Trophoblast cell (in vitro differentiated cells and primary cell): ENCODE data around the gene SOCS3.
A peak's percentile ranks its signal among the peaks of the same experiment; 100 is the strongest.

Source experiments
- DNase-seq, 2 donors: peaks; one replicate each; pipeline ENCODE4 v3.0.0-alpha.2; 2016
- H2AFZ ChIP-seq: 2 replicates; pipeline ENCODE4 v1.6.1; 2013; ENCODE audit warnings: low read length, moderate library complexity, mild to moderate bottlenecking; ENCODE audit not compliant: insufficient read depth, poor library complexity
- H2AK5ac ChIP-seq: 2 replicates; pipeline ENCODE4 v1.6.1; 2013; ENCODE audit warnings: mild to moderate bottlenecking, low read length
- H2BK120ac ChIP-seq: 2 replicates; pipeline ENCODE4 v1.6.1; 2013; ENCODE audit warnings: low read length, mild to moderate bottlenecking, moderate library complexity; ENCODE audit not compliant: insufficient read depth, poor library complexity
- H2BK12ac ChIP-seq: 2 replicates; pipeline ENCODE4 v1.6.1; 2013; ENCODE audit warnings: mild to moderate bottlenecking, low read length, moderate library complexity
- H2BK5ac ChIP-seq: 2 replicates; pipeline ENCODE4 v1.6.1; 2013; ENCODE audit warnings: low read length, low read depth, moderate library complexity, mild to moderate bottlenecking; ENCODE audit not compliant: poor library complexity
- H3K14ac ChIP-seq: 2 replicates; pipeline ENCODE4 v1.6.1; 2013; ENCODE audit warnings: mild to moderate bottlenecking, low read length
- H3K18ac ChIP-seq: 2 replicates; pipeline ENCODE4 v1.6.1; 2013; ENCODE audit warnings: mild to moderate bottlenecking, low read length
- H3K23ac ChIP-seq: 2 replicates; pipeline ENCODE4 v1.6.1; 2013; ENCODE audit warnings: low read length
- H3K27ac ChIP-seq: 2 replicates; pipeline ENCODE4 v1.5.1; 2013; ENCODE audit warnings: low read depth, mild to moderate bottlenecking, inconsistent platforms, low read length, moderate library complexity
- H3K27me3 ChIP-seq: 2 replicates; pipeline ENCODE4 v1.6.1; 2013; ENCODE audit warnings: inconsistent platforms, mild to moderate bottlenecking, low read length, moderate library complexity; ENCODE audit not compliant: insufficient read depth
- H3K36me3 ChIP-seq, 2 experiments: 1 replicate in 1 of 2; 2 replicates in 1 of 2; pipeline ENCODE4 v1.6.1; 2013; ENCODE audit warnings: low read length in 2 of 2, mild to moderate bottlenecking in 2 of 2, moderate library complexity in 1 of 2; ENCODE audit not compliant: insufficient read depth in 2 of 2, control insufficient read depth in 1 of 2
- H3K4ac ChIP-seq: 2 replicates; pipeline ENCODE4 v1.6.1; 2013; ENCODE audit warnings: low read depth, mild to moderate bottlenecking, low read length, moderate library complexity
- H3K4me1 ChIP-seq, 2 experiments: 1 replicate in 1 of 2; 2 replicates in 1 of 2; pipeline ENCODE4 v1.6.1; 2013; ENCODE audit warnings: low read length in 2 of 2, mild to moderate bottlenecking in 2 of 2, moderate library complexity in 1 of 2; ENCODE audit not compliant: insufficient read depth in 2 of 2, control insufficient read depth in 1 of 2
- H3K4me2 ChIP-seq: 2 replicates; pipeline ENCODE4 v1.6.1; 2013; ENCODE audit warnings: inconsistent platforms, mild to moderate bottlenecking, low read length, moderate library complexity
- H3K4me3 ChIP-seq: 2 replicates; pipeline ENCODE4 v1.5.1; 2013; ENCODE audit warnings: mild to moderate bottlenecking, low read depth, low read length, inconsistent platforms
- H3K79me1 ChIP-seq: one replicate; pipeline ENCODE4 v1.6.1; 2013; ENCODE audit warnings: low read length
- H3K79me2 ChIP-seq: 2 replicates; pipeline ENCODE4 v1.6.1; 2013; ENCODE audit warnings: low read length, mild to moderate bottlenecking; ENCODE audit not compliant: control insufficient read depth, insufficient read depth, poor library complexity
- H3K9ac ChIP-seq: 2 replicates; pipeline ENCODE4 v1.6.1; 2013; ENCODE audit warnings: mild to moderate bottlenecking, low read length
- H3K9me3 ChIP-seq: 2 replicates; pipeline ENCODE4 v1.6.1; 2013; ENCODE audit warnings: low read depth, mild to moderate bottlenecking, control low read depth, inconsistent platforms, low read length; ENCODE audit not compliant: insufficient read depth
- H4K12ac ChIP-seq: 2 replicates; pipeline ENCODE4 v1.6.1; 2013; ENCODE audit warnings: low read depth, mild to moderate bottlenecking, low read length, moderate library complexity
- H4K8ac ChIP-seq: 2 replicates; pipeline ENCODE4 v1.6.1; 2013; ENCODE audit warnings: low read depth, mild to moderate bottlenecking, low read length, moderate library complexity
- H4K91ac ChIP-seq: one replicate; pipeline ENCODE4 v1.6.1; 2013; ENCODE audit warnings: low read depth, mild to moderate bottlenecking, low read length, moderate library complexity
- WGBS: extraction: QIAGEN DNeasy Blood & Tissue Kit; methylation state at CpG from one replicate; pipeline ENCODE4 v1.1.7; 2013; ENCODE audit warnings: missing lambda C conversion rate; ENCODE audit not compliant: insufficient read length, insufficient coverage; ENCODE audit errors: extremely low coverage; 5-methylcytosine and 5-hydroxymethylcytosine counted together

The SOCS3 gene

DNA sequence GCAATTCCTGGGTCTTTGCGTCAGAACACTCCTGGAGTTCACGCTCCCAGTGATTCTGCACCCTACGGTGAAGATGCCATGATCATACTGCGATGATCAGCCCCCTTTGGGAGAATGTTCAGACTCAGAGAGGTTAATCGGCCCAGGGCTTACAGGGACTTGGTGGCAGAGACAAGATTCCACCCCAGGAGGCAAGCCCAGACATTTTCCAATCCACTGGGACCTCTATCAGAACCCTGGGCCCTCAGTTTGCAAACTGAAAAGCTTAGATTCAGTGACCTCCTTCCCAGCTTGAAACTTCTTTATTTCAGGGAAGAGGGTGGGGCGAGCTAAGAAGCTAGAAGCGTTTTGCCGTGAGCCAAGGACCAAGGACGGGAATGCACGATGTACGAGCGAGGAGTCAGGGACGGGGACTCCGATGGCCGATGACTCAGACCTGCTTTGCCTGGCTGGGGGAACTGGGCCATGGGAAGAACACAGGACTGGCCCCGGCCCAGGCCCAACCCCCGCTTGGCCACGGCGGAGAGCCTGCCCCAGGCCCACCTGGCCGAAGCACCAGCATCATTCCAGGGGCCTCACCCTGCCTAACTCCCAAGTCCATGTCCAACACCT is 34.7 kb downstream of the SOCS3 start:
- H3K4me2 ChIP-seq, result no peak overlapping the region
- no peak overlapping the region for H3K4me3 ChIP-seq
- H4K12ac ChIP-seq, result no peak overlapping the region
- H2BK5ac ChIP-seq, result no peak overlapping the region
- peak overlapping the region; percentile 6 for H2BK12ac ChIP-seq
- peaks cover 18 to 19% of the 10 kb centered on the region in 2 experiments for H3K4me1 ChIP-seq
- no peaks in the 10 kb centered on the region for H3K79me1 ChIP-seq
- peak overlapping the region; percentile 7 for H3K18ac ChIP-seq
- no peak overlapping the region for H2BK120ac ChIP-seq
- no peak overlapping the region for H4K8ac ChIP-seq
- DNase-seq, result peak; percentile 80 to 87
- no peak overlapping the region for H2AFZ ChIP-seq
- no peaks in the 10 kb centered on the region for H3K27me3 ChIP-seq
- H3K23ac ChIP-seq, result no peak overlapping the region
- no peak overlapping the region for H2AK5ac ChIP-seq
- no peak overlapping the region for H3K27ac ChIP-seq
- H3K36me3 ChIP-seq, result no peaks in the 10 kb centered on the region
- H4K91ac ChIP-seq, result no peak overlapping the region
- H3K14ac ChIP-seq, result no peak overlapping the region
- H3K4ac ChIP-seq, result no peak overlapping the region
- H3K9me3 ChIP-seq, result no peaks in the 10 kb centered on the region
- H3K9ac ChIP-seq, result no peak overlapping the region
- WGBS, result no CpG with 5 or more reads among the region's 20 CpGs
- no peaks in the 10 kb centered on the region for H3K79me2 ChIP-seq

DNA sequence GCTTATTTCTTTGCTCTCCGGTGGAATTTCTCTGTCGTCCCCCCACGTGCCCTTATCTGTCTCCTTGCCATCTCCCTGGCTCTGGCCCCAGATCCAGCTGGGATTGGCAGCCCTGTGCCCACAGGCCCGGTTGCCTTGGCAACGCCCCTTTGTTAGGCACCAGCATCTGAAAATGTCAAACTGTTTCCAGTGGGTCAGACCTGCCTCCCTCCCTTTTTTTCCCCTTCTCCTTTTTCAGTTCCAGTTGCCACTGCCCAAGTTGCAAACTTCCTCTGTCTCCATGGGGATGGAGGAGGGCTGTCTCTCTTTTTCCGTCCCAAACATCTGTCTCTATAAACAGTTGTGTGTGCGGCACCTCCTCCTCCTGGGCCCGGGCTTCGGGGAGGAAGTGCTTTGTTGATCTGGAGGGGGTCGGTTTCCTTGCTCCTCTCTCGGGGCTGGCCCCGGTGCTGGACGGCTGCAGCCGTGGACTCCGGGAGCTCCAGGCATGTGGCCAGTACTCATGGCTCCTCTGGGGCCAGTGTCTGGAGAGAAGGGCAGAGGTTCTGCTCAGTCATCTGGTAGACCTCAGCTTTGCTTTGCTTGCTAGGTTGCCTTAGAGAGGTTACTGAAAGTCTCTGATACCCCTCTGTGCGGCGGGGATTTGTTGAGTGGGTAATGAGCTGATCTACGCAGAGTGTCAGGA is 35.3 kb downstream of the SOCS3 start:
- no CpG with 5 or more reads among the region's 18 CpGs for WGBS
- no peak overlapping the region for H3K23ac ChIP-seq
- no peak overlapping the region for H3K14ac ChIP-seq
- H4K12ac ChIP-seq, result no peak overlapping the region
- no peak overlapping the region for H2BK5ac ChIP-seq
- no peak overlapping the region for H2AK5ac ChIP-seq
- peaks cover 18 to 19% of the 10 kb centered on the region in 2 experiments for H3K4me1 ChIP-seq
- H3K4me3 ChIP-seq, result no peak overlapping the region
- DNase-seq, result peak in 1 of 2 donors; percentile 48
- peak overlapping the region; percentile 7 for H3K18ac ChIP-seq
- H3K79me1 ChIP-seq, result no peaks in the 10 kb centered on the region
- no peak overlapping the region for H3K27ac ChIP-seq
- H2BK12ac ChIP-seq, result peak overlapping the region; percentile 6
- no peak overlapping the region for H3K4me2 ChIP-seq
- no peak overlapping the region for H4K91ac ChIP-seq
- no peaks in the 10 kb centered on the region for H3K27me3 ChIP-seq
- H3K79me2 ChIP-seq, result no peaks in the 10 kb centered on the region
- H2AFZ ChIP-seq, result no peak overlapping the region
- H3K4ac ChIP-seq, result no peak overlapping the region
- H3K9ac ChIP-seq, result no peak overlapping the region
- no peak overlapping the region for H4K8ac ChIP-seq
- no peak overlapping the region for H2BK120ac ChIP-seq
- H3K9me3 ChIP-seq, result no peaks in the 10 kb centered on the region
- H3K36me3 ChIP-seq, result no peaks in the 10 kb centered on the region

DNA sequence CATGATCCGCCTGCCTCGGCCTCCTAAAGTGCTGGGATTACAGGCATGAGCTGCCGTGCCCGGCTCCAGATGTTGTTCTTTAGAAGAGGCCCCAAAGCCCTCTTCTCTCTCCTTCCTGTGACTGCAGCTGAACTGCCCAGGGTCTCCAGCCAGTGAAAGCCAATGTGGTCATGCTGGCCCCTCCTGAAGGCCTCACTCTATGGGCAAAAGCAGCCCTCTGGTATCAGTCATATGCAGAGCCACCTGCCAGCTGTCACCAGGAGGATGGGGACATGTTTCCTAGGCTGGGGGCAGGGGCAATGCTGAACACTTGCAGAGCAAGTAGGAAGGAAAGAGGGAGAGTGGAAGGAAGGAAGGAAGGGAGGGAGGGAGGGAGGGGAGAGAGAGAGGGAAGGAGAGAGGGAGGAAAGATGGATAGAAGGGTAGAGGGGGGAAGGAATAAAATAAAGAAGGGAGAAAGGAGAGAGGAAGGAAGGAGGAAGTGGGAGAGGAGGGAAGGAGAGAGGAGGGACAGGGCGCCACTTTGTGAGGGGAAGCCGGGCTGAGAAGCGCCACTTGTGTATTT is 36.0 kb downstream of the SOCS3 start:
- Histone ChIP-seq H3K79me1 (no peaks in the 10 kb centered on the region), H2AFZ (no peak overlapping the region), H3K4me1 (peaks cover 18 to 19% of the 10 kb centered on the region in 2 experiments), H2BK12ac (no peak overlapping the region), H3K79me2 (no peaks in the 10 kb centered on the region), H3K4me2 (no peak overlapping the region), H3K18ac (no peak overlapping the region), H3K14ac (no peak overlapping the region), H4K8ac (no peak overlapping the region), H2BK120ac (no peak overlapping the region), H3K36me3 (no peaks in the 10 kb centered on the region), H3K4ac (no peak overlapping the region), H3K4me3 (no peak overlapping the region), H2AK5ac (no peak overlapping the region), H3K27ac (no peak overlapping the region), H3K9me3 (no peaks in the 10 kb centered on the region), H3K23ac (no peak overlapping the region), H2BK5ac (no peak overlapping the region), H3K27me3 (no peaks in the 10 kb centered on the region), H3K9ac (no peak overlapping the region), H4K12ac (no peak overlapping the region), H4K91ac (no peak overlapping the region)
- no CpG with 5 or more reads among the region's 7 CpGs for WGBS
- no peak for DNase-seq

DNA sequence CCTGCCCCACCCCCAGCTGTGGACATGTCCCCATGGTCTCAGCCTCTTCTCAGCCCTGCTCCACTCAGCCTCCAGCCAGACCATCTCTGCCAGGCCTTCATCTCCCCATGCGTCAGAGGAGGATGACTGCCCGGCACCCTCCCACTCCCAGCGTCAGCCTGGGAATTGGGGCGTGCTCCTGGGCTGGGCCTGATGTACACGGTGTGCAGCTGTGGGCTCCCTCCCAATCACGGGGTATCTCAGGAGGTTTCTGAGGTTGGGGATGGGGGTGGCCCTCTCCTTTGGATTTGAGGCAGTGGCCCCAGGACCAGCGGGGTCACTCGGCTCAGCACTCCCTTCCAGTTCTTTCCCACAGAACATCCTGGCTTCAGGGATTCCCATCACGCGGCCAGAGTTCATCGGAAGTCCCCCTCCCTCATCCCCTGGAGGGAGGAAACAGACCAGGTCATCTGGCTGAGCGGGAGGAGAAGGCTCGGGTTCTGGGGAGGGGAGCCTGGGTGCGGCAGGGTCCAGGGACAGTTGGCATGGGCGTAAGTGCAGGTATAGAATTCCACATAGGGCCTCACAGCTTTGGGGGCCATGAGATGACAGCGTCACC is 36.9 kb downstream of the SOCS3 start:
- H3K9ac ChIP-seq, result no peak overlapping the region
- H3K4me2 ChIP-seq, result no peak overlapping the region
- no peak overlapping the region for H2BK5ac ChIP-seq
- no peaks in the 10 kb centered on the region for H3K36me3 ChIP-seq
- no peaks in the 10 kb centered on the region for H3K9me3 ChIP-seq
- no peak overlapping the region for H3K23ac ChIP-seq
- no peak overlapping the region for H4K12ac ChIP-seq
- no peak overlapping the region for H3K14ac ChIP-seq
- peaks cover 18 to 19% of the 10 kb centered on the region in 2 experiments for H3K4me1 ChIP-seq
- H3K27me3 ChIP-seq, result no peaks in the 10 kb centered on the region
- no peaks in the 10 kb centered on the region for H3K79me1 ChIP-seq
- WGBS, result no CpG with 5 or more reads among the region's 16 CpGs
- H3K4me3 ChIP-seq, result no peak overlapping the region
- no peak overlapping the region for H3K4ac ChIP-seq
- H3K18ac ChIP-seq, result peak overlapping the region; percentile 30
- no peak overlapping the region for H4K91ac ChIP-seq
- DNase-seq, result no peak
- no peak overlapping the region for H3K27ac ChIP-seq
- no peak overlapping the region for H2BK120ac ChIP-seq
- no peak overlapping the region for H4K8ac ChIP-seq
- peak overlapping the region; percentile 25 for H2BK12ac ChIP-seq
- peak overlapping the region; percentile 1 for H2AFZ ChIP-seq
- H3K79me2 ChIP-seq, result no peaks in the 10 kb centered on the region
- no peak overlapping the region for H2AK5ac ChIP-seq
